ENCODE data around the gene PROM1.

DNA sequence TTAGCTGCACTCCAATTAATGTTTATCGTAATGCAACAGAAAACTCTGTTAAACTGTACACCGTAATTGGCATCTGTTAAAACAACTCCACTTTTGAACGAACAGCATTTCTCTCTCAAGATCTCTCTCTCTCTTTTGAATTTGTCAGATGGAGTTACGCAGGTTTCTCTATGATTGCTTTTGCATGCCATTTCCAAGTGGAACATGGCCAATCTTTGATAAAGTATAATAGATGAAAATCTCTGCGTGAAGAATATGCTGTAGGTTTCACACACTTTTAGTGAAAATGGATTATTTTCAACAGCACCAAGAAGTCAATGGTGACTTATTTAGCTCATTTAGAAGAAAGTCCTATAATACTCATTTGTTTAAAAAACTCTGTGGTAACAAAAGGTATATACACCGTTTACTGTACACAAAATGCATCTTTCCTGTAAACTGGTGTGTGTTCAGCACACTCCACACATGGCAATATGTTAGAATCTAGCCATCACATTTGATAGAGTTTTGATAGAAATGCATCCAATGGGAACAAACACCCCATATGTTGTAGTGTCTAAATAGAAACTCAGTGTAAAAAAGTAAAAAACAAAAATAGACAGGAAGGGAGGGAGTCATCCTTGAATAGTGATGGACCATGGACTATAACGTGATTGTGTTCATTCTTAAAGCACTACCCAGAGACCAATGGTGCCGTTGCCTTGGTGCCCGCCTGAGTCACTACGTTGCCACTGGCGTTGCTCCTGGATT is 115.1 kb downstream of the PROM1 start:
- TF ChIP-seq, protein P1, sequence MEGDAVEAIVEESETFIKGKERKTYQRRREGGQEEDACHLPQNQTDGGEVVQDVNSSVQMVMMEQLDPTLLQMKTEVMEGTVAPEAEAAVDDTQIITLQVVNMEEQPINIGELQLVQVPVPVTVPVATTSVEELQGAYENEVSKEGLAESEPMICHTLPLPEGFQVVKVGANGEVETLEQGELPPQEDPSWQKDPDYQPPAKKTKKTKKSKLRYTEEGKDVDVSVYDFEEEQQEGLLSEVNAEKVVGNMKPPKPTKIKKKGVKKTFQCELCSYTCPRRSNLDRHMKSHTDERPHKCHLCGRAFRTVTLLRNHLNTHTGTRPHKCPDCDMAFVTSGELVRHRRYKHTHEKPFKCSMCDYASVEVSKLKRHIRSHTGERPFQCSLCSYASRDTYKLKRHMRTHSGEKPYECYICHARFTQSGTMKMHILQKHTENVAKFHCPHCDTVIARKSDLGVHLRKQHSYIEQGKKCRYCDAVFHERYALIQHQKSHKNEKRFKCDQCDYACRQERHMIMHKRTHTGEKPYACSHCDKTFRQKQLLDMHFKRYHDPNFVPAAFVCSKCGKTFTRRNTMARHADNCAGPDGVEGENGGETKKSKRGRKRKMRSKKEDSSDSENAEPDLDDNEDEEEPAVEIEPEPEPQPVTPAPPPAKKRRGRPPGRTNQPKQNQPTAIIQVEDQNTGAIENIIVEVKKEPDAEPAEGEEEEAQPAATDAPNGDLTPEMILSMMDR (IDR thresholded peaks at IDR 0.05), result no peak
- no peak for TF ChIP-seq POLR2A (IDR thresholded peaks at IDR 0.05)
